ES-I3 (cell line): ENCODE data around the gene RGP1.

Experiments
- H3K36me3 ChIP-seq: 2 replicates; pipeline ENCODE4 v1.6.1; 2013; ENCODE audit warnings: mild to moderate bottlenecking, low read length, control low read depth, moderate library complexity; ENCODE audit not compliant: insufficient read depth
- H3K4me1 ChIP-seq: 2 replicates; pipeline ENCODE4 v1.6.1; 2013; ENCODE audit warnings: mild to moderate bottlenecking, control low read depth, low read length; ENCODE audit not compliant: insufficient read depth
- H3K9ac ChIP-seq: 2 replicates; pipeline ENCODE4 v1.6.1; 2013; ENCODE audit warnings: low read depth, mild to moderate bottlenecking, low read length, moderate library complexity
- H3K9me3 ChIP-seq: 2 replicates; pipeline ENCODE4 v1.6.1; 2013; ENCODE audit warnings: mild to moderate bottlenecking, low read length, moderate library complexity; ENCODE audit not compliant: control insufficient read depth, insufficient read depth

RGP1 gene

DNA sequence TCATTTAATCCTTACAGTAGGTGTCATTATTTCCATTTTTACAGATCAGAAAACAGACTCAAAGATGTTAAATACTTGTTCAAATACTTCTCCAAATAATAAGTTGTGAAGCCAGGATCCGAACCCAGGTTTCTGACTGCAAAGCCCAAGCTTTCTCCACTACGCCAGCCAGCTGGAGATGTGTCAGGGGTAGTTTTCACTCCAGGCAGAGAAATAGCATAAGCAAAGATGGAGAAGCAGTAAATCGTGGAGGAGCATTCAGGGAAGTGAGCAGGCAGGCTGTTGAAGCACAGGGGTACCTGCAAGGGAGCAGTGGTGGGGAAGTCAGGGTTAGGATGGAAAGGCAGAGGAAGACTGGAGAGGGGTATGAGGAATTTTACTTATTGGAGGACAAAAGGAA, 20.0 kb upstream of the RGP1 start:
- peaks cover 40% of the 10 kb centered on the region for H3K4me1 ChIP-seq
- peaks cover 7% of the 10 kb centered on the region; the same call in 1 of the 2 replicates for H3K36me3 ChIP-seq

DNA sequence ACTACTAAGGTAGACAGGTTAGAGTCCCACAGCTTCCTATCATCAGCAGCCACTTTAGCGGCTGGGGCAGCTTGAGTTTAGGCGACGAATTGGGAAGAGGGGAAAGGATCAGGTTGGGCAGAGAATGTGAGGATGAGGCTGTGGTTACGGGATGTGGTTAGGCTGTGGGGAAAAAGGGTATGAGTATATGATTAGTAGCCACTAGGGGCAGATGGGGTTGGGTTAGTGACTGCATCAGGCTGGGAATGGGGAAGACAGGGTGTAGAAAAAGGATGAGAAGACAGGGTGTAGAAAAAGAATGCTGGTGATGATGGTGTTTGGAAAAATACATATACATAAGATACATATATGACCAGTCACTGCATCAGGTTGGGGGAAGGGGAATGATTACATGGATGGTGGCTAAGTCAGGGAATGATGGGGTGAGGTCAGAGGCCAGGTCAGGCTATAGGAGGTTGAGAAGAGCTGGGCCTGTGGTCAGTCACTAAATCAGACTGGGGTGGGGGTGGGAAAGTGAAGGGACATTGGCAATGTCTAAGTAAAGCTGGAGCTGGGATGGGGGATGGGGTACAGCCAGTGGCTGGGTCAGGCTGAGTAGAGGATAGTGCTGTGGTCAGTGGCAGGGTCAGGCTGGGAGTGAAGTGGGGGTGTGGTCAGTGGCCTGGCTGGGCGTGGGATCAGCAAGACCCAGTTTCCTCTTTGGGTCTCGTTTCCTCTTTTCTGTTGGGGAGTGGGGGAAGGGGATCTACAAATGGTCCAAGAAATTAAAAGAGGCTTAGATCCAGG, 19.2 kb upstream of the RGP1 start:
- no peaks in the 10 kb centered on the region for H3K9me3 ChIP-seq
- H3K9ac ChIP-seq, result no peak overlapping the region; the same call in 1 of the 2 replicates
- peaks cover under 1% of the 10 kb centered on the region; the same call in 1 of the 2 replicates for H3K36me3 ChIP-seq
- peaks cover 40% of the 10 kb centered on the region for H3K4me1 ChIP-seq

More for the DNA sequence above, 20.0 kb upstream of the RGP1 start:
- no peak overlapping the region; the same call in 1 of the 2 replicates for H3K9ac ChIP-seq
- no peaks in the 10 kb centered on the region for H3K9me3 ChIP-seq

DNA sequence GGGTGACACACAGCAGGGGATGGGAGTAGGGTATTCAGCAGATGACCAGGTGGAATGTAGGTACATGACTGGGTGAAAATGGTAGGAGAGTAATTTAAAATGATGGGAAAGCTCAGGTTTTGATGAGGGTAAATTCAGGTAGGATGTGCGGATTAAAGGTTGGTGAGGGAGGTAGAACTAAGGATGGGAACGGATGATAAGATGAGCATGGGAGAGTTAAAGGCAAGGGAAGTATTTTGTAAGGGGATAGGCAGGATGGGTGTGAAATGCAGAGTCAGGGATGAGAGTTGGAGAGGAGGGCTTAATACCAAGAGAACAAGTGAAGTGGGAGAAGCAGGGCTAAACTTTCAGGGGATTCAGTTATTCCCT, 18.6 kb upstream of the RGP1 start:
- Histone ChIP-seq H3K4me1 (peaks cover 40% of the 10 kb centered on the region), H3K36me3 (peaks cover 4% of the 10 kb centered on the region; the same call in 1 of the 2 replicates), H3K9me3 (no peaks in the 10 kb centered on the region), H3K9ac (peak overlapping the region; percentile 72; the same call in 1 of the 2 replicates)

DNA sequence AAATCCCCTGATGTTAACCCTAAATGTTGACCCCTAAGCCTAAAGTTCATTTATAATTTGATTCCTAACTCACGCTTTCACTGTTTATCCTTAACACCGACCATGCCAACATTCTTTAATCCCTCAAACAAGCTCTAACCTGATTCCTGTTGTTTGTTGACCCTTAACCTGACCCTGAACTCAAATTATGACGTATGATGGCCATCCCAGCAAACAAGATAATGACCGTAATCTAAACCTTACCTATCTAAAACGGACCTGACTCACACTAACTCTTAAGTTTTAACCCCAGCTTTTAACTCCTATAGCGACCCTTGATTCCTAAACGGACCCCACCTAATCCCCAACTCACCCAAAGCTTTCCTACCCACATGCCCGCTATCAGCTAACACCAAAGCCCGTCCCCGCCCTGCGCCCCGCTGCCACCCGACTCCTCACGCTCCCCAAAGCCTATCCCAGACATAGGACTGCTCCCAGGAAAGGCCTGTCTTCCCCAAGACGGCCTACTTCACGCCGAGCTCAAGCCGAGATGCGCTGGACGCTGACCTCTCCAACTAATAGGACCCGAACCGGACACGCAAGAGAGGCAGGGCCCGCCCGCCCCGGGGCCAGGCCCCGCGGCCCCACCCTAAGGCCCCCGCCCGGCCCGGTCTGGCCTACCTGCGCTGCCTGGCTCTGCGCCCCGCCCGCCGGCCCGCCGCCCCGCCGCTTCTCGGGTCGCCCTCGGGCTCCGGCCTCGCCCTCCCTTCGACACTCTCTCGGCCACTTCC, 17.5 kb upstream of the RGP1 start:
- H3K36me3 ChIP-seq, result peaks cover 9% of the 10 kb centered on the region; the same call in 1 of the 2 replicates
- H3K9ac ChIP-seq, result peak overlapping the region; percentile 72
- H3K9me3 ChIP-seq, result no peaks in the 10 kb centered on the region
- H3K4me1 ChIP-seq, result peaks cover 35% of the 10 kb centered on the region

DNA sequence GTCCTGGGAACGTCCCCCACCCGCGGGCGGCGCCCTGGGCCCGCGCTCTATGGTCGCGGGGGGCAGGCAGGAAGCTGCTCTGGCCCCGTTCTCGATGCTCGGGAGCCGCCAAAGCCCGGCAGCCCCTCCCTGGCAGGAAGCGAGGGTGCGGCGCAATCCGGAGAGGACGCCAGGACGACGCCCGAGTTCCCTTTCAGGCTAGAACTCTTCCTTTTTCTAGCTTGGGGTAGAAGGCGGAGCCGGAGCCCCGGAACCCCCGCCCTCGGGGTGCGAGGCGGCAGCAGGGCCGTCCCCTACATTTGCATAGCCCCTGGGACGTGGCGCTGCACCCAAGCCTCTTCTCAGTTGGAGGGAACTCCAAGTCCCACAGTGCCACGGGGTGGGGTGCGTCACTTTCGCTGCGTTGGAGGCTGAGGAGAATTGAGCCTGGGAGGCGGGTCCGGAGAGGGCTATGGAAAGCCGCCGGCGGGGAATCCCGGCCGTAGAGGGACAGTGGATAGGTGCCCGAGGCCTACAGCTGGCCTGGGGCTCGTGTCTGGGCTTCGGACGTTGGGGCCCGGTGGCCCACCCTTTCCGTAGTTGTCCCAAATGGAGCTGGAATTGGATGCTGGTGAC, 16.8 kb upstream of the RGP1 start, which contains the start of the genes CREB3 and TLN1:
Gene CREB3, plus strand, starts transcription at position 482 of the 615 bp plus-strand sequence. Its CDS starts 107 bp downstream, at position 589.
Gene TLN1, minus strand, starts transcription at position 11 of the 615 bp plus-strand sequence. CDS start 6,501 bp downstream, outside the sequence.
- H3K36me3 ChIP-seq, result peaks cover 11% of the 10 kb centered on the region

DNA sequence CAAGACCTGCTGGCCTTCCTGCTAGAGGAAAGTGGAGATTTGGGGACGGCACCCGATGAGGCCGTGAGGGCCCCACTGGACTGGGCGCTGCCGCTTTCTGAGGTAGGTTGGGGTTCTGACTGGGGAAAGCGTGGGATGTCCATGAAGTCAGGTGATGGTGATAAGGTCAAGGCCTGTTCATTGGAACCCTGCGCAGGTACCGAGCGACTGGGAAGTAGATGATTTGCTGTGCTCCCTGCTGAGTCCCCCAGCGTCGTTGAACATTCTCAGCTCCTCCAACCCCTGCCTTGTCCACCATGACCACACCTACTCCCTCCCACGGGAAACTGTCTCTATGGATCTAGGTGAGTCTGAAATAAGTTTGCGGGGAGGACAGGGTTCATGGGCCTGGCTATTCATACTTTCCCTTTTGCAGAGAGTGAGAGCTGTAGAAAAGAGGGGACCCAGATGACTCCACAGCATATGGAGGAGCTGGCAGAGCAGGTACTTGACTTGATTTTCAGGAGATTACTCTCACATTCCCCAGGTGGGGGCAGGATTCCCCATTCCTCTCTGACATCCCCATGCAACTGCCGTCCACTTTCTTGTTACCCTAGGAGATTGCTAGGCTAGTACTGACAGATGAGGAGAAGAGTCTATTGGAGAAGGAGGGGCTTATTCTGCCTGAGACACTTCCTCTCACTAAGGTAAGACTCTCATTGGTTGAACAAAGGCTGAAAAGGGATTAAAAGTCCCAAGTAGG, 16.1 kb upstream of the RGP1 start:
- Histone ChIP-seq H3K4me1 (peaks cover 24% of the 10 kb centered on the region), H3K9me3 (no peaks in the 10 kb centered on the region), H3K36me3 (peaks cover 15% of the 10 kb centered on the region), H3K9ac (peak overlapping the region; percentile 72)

More for the DNA sequence above, 16.8 kb upstream of the RGP1 start, which contains the start of the genes CREB3 and TLN1:
- Histone ChIP-seq H3K9ac (peak within 1 kb of the TSS; percentile 72), H3K4me1 (peaks cover 28% of the 10 kb centered on the region), H3K9me3 (no peaks in the 10 kb centered on the region)

DNA sequence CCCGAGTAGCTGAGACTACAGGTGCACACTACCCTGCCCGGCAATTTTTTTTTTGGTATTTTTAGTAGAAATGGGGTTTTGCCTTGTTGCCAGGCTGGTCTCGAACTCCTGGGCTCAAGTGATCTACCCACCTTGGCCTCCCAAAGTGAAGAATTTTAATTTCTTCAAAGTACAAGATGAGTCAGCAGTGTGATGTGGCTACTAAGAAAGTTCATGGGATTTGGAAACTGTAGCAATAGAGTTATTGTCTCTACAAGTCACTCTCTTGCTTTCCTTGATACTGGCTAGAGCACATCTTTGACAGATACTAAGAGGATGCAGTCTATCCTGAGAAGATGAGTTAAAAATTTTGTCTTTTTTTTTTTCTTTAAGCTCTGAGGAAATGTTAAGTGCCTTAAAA, 15.0 kb upstream of the RGP1 start:
- H3K4me1 ChIP-seq, result peaks cover 16% of the 10 kb centered on the region
- H3K9ac ChIP-seq, result no peak overlapping the region
- peaks cover 20% of the 10 kb centered on the region for H3K36me3 ChIP-seq
- H3K9me3 ChIP-seq, result no peaks in the 10 kb centered on the region

DNA sequence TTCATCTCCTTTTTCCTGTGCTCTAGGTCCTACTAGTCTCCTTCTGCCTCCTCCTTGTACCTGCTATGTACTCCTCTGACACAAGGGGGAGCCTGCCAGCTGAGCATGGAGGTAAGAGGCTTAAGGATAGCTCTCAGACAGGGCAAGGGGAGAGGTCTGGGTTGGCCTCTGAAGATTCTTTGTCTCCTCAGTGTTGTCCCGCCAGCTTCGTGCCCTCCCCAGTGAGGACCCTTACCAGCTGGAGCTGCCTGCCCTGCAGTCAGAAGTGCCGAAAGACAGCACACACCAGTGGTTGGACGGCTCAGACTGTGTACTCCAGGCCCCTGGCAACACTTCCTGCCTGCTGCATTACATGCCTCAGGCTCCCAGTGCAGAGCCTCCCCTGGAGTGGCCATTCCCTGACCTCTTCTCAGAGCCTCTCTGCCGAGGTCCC, 12.9 kb upstream of the RGP1 start:
- Histone ChIP-seq H3K4me1 (no peaks in the 10 kb centered on the region; the same call in 1 of the 2 replicates), H3K9me3 (no peaks in the 10 kb centered on the region), H3K36me3 (peaks cover 29% of the 10 kb centered on the region), H3K9ac (no peak overlapping the region)

DNA sequence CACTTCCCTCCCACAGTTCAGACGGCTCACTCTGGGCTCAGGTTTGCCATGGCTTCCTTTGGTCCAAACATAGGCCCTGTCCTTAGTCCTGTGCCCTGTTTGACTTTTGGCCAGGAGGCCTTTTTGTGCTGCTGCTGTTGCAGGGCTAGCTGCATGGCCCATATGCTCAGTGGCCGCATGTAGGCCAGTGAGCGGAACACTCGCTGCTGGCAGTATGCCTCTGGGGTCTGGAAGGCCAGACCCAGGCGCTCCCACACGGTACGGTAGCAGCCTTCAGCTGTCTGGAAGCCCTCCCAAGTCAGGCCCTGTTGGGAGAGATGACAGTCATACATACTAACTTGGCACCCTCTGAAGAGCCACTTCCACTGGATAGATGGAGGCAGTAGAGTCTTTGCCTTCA, 11.9 kb upstream of the RGP1 start:
- Histone ChIP-seq H3K9me3 (no peaks in the 10 kb centered on the region), H3K9ac (no peak overlapping the region), H3K36me3 (peaks cover 32% of the 10 kb centered on the region), H3K4me1 (no peaks in the 10 kb centered on the region; the same call in 1 of the 2 replicates)

DNA sequence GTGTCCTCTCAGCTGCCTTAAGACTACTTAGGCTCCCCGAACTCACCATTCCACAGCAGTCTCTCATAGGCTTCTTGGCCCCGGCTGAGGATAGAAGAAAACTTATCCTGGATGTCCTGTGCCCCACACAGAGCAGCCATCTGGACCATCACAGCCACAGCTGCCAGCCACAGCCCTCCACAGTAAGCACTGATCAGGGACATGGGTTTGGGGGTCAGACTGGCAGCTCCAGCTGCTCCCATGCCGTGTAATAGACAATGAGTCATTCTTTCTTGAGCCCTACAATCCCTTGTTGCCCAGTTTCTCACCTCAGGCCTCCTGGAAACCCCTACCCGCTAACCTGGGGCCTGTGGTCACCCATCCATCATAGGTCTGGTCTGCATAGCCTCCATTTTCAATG, 10.9 kb upstream of the RGP1 start:
- Histone ChIP-seq H3K9ac (no peak overlapping the region), H3K4me1 (no peaks in the 10 kb centered on the region; the same call in 1 of the 2 replicates), H3K9me3 (no peaks in the 10 kb centered on the region), H3K36me3 (peaks cover 37% of the 10 kb centered on the region)

DNA sequence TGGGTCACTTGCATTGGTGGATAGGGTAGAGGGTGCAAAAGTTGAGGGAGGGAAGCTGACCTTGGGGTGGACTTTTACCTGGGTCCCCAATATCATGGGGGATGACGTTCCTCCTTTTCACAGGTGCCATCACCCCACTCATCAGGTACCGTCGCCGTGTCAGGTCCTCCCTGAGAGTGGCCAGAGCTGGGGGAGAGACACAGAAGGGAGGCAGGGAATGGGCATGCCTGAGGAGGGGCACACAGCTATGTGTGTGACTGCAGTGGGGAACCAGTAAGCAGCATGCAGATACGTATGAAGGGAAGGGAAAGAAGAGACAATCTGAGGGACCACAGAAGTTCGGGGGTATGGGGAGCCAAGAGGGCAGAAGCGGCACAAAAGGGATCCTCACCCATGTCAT, 10.2 kb upstream of the RGP1 start:
- Histone ChIP-seq H3K9me3 (no peaks in the 10 kb centered on the region), H3K4me1 (no peaks in the 10 kb centered on the region), H3K36me3 (peaks cover 41% of the 10 kb centered on the region), H3K9ac (no peak overlapping the region)

DNA sequence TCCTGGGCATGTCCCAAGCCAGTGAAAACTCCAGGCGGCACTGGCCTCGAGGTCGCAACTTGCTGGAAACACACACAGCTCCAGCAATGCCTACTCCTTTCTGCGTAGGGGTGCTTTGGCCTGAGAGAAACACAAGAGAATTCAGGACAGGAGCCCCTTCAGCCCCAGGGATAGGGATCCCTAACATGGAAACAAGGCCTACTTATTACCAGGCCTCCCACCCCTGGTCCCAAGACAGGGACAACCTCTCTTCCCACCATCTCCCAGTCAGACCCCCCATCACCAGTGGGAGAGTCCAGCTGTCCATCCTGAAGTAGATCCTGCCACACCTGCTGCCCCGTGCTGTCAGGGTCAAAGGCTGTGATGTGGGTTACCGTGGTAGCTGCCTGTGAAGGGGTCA, 8.8 kb upstream of the RGP1 start:
- peaks cover 42% of the 10 kb centered on the region for H3K36me3 ChIP-seq
- no peaks in the 10 kb centered on the region for H3K4me1 ChIP-seq
- H3K9me3 ChIP-seq, result no peaks in the 10 kb centered on the region
- no peak overlapping the region for H3K9ac ChIP-seq

DNA sequence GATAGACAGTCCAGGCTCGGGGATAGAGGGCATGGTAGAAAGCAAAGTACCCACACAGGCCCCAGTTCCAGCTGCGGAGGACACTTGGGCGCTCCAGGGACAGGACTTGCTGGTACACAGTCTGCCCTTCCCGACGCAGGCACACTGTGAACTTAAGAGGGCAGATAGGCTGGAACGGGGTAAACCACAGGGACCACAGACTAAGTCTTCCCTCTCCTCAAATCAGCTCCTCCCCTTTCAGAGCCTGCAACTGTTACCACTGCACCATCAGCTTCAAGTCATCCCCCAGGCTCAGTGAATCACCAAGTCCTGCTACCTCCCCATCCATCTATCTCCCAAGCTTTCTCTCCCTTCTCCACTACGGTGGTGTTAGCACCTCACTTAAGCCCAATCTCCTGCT, 7.3 kb upstream of the RGP1 start:
- Histone ChIP-seq H3K4me1 (0 out of 2 replicates have a peak, but pooled peaks cover 2% of the 10 kb centered on the region), H3K9ac (no peak overlapping the region), H3K9me3 (no peaks in the 10 kb centered on the region), H3K36me3 (peaks cover 35% of the 10 kb centered on the region)
